Pancreas (tissue), 10 donors: Measurements from ENCODE around the gene UBR2. TPM values are rescaled to one million over a fixed set of nuclear protein-coding genes. Genes with fewer than 3 reads are reported as not detected.

Source experiments
- ATAC-seq, 4 donors: fragments of 200-7000 bp; cut with Tn5 transposase; one replicate each; pipeline versions ENCODE4 v1.8.0 to v1.9.1; 2020; ENCODE audit warnings: mild to moderate bottlenecking in 4 of 4, moderate library complexity in 4 of 4
- DNase-seq, 6 donors: peaks; one replicate each; pipeline ENCODE4 v3.0.0-alpha.2; 2020
- FAIRE-seq: peaks from 2 replicates; lab custom pipeline; 2012; peaks lifted over from hg19 to GRCh38; lab: Jason Lieb, UNC
- H3K27ac ChIP-seq, 4 donors: fragments of 200-600 bp; sonication (generic); 1 replicate in 3 of 4; 2 replicates in 1 of 4; pipeline versions ENCODE4 v1.5.0 to v1.8.0; 2020
- H3K27me3 ChIP-seq, 4 donors: fragments of 200-600 bp; one replicate each; pipeline ENCODE4 v1.8.0; 2021
- H3K36me3 ChIP-seq, 3 donors: fragments of 200-600 bp; sonication (generic) in 1 of 3; one replicate each; pipeline versions ENCODE4 v1.5.0 to v1.8.0; 2020 to 2021
- H3K4me1 ChIP-seq, 3 donors: fragments of 200-600 bp; one replicate each; pipeline ENCODE4 v1.8.0; 2021
- H3K4me3 ChIP-seq, 4 donors: fragments of 200-600 bp; sonication (generic) in 2 of 4; one replicate each; pipeline versions ENCODE4 v1.5.0 to v1.8.0; 2020 to 2021
- H3K9me3 ChIP-seq, 4 donors: fragments of 200-600 bp; one replicate each; pipeline ENCODE4 v1.8.0; 2021
- CTCF ChIP-seq, 4 donors: fragments of 200-600 bp; sonication (generic) in 3 of 4; IDR thresholded peaks; one replicate each; pipeline versions ENCODE4 v1.5.0 to v1.8.0; 2021; ENCODE audit warnings: antibody characterized with exemption in 4 of 4
- WGBS, 2 donors: extraction: QIAGEN DNeasy Blood & Tissue Kit; methylation state at CpG; one replicate each; pipeline ENCODE4 v1.1.7; 2013; 5-methylcytosine and 5-hydroxymethylcytosine counted together
- intact Hi-C, 3 donors: fragments of 100-400 bp; cut with DNase I; formaldehyde crosslinking; loops; one replicate each; pipeline versions ENCODE4 v1.11.1 to v1.14.2; 2022
- polyA plus RNA-seq, 2 donors: library from polyadenylated mRNA; stranded (reverse); fragments of 200-250 nt; gene quantifications; one replicate each; pipeline ENCODE4 v1.2.3, GENCODE V29; 2013
- total RNA-seq, 6 donors: library from RNA; stranded (reverse); fragmentation: NEBNext Ultra II Directional in 4 of 6; extraction: Animal tissue kit (Norgen Biotek cat#: 25700) in 4 of 6; gene quantifications; one replicate each; pipeline versions ENCODE4 v1.2.1 to v1.2.4, GENCODE V29; 2021 to 2023
- donor health status: healthy with polysubstance abuse.
- donor health status: DM: no; HTN: no; CAD: no; lungs with moderate emphysema.
- donor health status: DM: no; HTN: no; CAD: no.
- donor health status: control.
- donor health status: control.
- donor health status: Bipolar disorder and iron deficiency.
- donor health status: DM: yes; HTN: yes; CAD: no.
- donor health status: DM: no; HTN: no; CAD: no.
- donor health status: DM: no; HTN: no; CAD: no.
- donor health status: DM: yes; HTN: yes; CAD: no.

The UBR2 gene
- total and polyA plus RNA-seq, 8 donors = 9.4 to 22.0 (median 17.9) TPM

DNA sequence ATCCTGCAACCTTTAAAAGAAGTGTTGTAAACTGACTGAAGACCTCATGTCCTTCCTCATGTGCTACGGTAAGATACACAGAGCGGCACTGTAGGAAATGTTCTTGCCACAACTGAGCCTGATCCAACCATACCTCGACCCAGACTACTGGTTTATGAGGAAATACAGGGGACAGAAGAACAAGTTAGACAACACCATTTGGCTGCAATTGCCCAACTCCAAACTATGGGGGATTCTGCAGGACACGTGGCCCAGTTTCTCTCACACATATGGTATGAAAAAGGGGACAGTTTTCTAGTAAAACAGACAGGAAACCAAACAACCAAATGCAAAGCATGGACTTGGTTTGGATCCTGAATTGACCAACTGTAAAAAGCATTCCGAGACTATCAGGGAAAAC, 148.1 kb downstream of the UBR2 start:
- DNase-seq = no peak
- Histone ChIP-seq H3K36me3 (no peaks in the 10 kb centered on the region), H3K27ac (no peak overlapping the region), H3K27me3 (no peaks in the 10 kb centered on the region), H3K4me1 (no peaks in the 10 kb centered on the region), H3K4me3 (no peak overlapping the region), H3K9me3 (no peaks in the 10 kb centered on the region)
- TF ChIP-seq CTCF (IDR thresholded peaks at IDR 0.05) = no peak
- FAIRE-seq = no peak
- intact Hi-C loops = no loop called here
- ATAC-seq = no peak
- WGBS, 2 donors = 83 to 92% methylated on average over 5 of the region's 5 CpGs

DNA sequence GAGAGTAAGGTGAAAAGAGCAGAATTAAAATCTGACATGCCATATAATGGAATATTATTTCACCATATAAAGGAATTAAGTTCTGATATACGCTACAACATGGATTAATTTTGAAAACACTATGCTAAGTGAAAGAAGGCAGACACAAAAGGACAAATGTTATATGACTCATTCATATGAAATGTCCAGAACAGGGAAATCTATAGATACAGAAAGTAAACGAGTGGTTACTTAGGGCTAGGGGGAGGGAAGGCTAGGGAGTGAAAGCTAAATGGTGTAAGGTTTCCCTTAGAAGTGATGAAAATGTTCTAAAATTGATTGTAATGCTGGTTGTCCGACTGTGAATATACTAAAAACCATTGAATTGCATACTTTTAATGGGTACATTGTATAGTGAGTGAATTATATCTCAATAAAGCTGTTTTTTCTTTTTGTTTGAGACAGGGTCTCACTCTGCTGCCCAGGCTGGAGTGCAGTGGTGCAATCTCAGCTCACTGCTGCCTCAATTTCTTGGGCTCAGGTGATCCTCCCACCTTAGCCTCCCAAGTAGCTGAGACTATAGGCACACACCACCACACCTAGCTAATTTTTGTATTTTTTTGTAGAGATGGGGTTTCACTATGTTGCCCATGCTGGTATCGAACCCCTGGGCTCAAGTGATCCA, 150.4 kb downstream of the UBR2 start:
- no peak for FAIRE-seq

DNA sequence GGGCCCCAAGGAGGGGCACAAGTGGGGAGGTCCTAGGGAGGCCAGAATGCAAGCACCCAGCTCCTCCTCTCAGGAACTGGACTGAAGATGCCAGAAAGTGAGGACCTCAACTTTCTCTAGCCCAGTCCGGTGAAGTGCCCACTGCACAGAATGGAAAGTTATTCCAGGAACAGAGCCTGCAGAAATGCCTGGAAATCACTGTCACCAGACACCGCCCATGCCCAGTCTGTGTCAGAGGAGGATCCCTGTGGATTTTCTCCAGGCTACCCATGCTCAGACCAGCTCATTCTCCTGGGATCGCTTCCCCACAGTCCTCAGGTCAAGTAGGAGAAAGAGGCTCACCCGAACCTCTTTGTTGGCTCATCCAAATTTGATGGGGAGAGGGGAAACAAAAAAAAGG, 152.0 kb downstream of the UBR2 start:
- Histone ChIP-seq H3K4me3 (no peak overlapping the region), H3K4me1 (no peaks in the 10 kb centered on the region), H3K27me3 (no peaks in the 10 kb centered on the region), H3K36me3 (no peaks in the 10 kb centered on the region), H3K27ac (no peak overlapping the region), H3K9me3 (no peaks in the 10 kb centered on the region)
- intact Hi-C loops = no loop called here
- FAIRE-seq = no peak
- ATAC-seq = no peak
- 83 to 84% methylated on average over 4 of the region's 4 CpGs for WGBS, 2 donors
- TF ChIP-seq CTCF (IDR thresholded peaks at IDR 0.05) = no peak
- peak in 1 of 6 donors; percentile 5 for DNase-seq

More for the DNA sequence above, 150.4 kb downstream of the UBR2 start:
- intact Hi-C loops = no loop called here
- DNase-seq = no peak
- no peak for TF ChIP-seq CTCF (IDR thresholded peaks at IDR 0.05)
- no peaks in the 10 kb centered on the region for H3K9me3 ChIP-seq
- H3K36me3 ChIP-seq = no peaks in the 10 kb centered on the region
- H3K27ac ChIP-seq = no peak overlapping the region
- no peaks in the 10 kb centered on the region for H3K4me1 ChIP-seq
- ATAC-seq = no peak
- 69 to 76% methylated on average over 4 of the region's 4 CpGs for WGBS, 2 donors
- no peak overlapping the region for H3K4me3 ChIP-seq
- no peaks in the 10 kb centered on the region for H3K27me3 ChIP-seq

DNA sequence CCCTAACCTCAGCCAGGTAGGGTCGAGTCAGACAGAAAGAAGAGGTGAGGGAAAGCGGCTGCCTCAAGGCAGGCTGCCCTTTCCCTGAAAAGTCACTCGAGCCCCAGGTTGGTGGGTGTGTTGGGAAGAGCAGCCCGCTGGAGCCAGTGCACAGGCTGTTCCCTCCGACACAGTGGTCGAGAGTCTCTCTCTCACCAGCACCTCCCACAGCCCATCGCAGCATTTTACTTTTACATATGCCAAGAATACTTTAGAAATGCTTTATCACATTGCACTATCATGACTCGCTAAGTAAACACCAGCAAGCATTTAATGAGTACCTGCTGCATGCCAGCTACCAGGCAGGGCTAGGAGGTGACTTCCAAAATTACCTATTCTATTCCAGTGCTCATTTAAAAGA, 156.9 kb downstream of the UBR2 start:
- FAIRE-seq = no peak
- Histone ChIP-seq H3K27ac (no peak overlapping the region), H3K36me3 (no peaks in the 10 kb centered on the region), H3K27me3 (no peaks in the 10 kb centered on the region), H3K4me3 (no peak overlapping the region), H3K9me3 (no peaks in the 10 kb centered on the region), H3K4me1 (no peaks in the 10 kb centered on the region)
- whole genome bisulfite sequencing, 2 donors = 49 to 58% methylated on average over 8 of the region's 8 CpGs
- DNase-seq = peak in 1 of 6 donors; percentile 19
- intact Hi-C loops = no loop called here
- ATAC-seq = no peak
- no peak for TF ChIP-seq CTCF (IDR thresholded peaks at IDR 0.05)

- Histone ChIP-seq H3K4me3 (no peak within 1 kb of the TSS), H3K27ac (no peak within 1 kb of the TSS), H3K27me3 (no peaks in the 10 kb centered on the region), H3K4me1 (no peaks in the 10 kb centered on the region), H3K9me3 (no peaks in the 10 kb centered on the region), H3K36me3 (no peaks in the 10 kb centered on the region)
- no peak for ATAC-seq
- intact Hi-C loops = no loop called here
- TF ChIP-seq CTCF (IDR thresholded peaks at IDR 0.05) = no peak
- no peak for DNase-seq
- WGBS, 2 donors = 75 to 86% methylated on average over 6 of the region's 6 CpGs
- no peak for FAIRE-seq
These were observed 158.7 kb downstream of the UBR2 start, which contains the start of gene PRPH2 for GRCh38 chr6:42722497-42722896. Gene PRPH2, minus strand, starts transcription at chr6:42722597. Its CDS starts 263 bp downstream, at chr6:42722334.
